Neuronal stem cell (in vitro differentiated cells): ENCODE results near the gene MTG2.

Source experiments
- DNase-seq: peaks from one replicate; pipeline ENCODE4 v3.0.0-alpha.2; 2013; ENCODE audit warnings: low spot score
- H2AFZ ChIP-seq: one replicate; pipeline ENCODE4 v1.6.1; 2013; ENCODE audit warnings: mild to moderate bottlenecking, low read length, inconsistent platforms
- H2AK5ac ChIP-seq: 2 replicates; pipeline ENCODE4 v1.6.1; 2013; ENCODE audit warnings: low read depth, mild to moderate bottlenecking, inconsistent platforms, low read length, moderate library complexity, mixed read lengths
- H2BK120ac ChIP-seq: 2 replicates; pipeline ENCODE4 v1.6.1; 2013; ENCODE audit warnings: low read depth, mild to moderate bottlenecking, inconsistent platforms, low read length, moderate library complexity, mixed read lengths
- H2BK12ac ChIP-seq: one replicate; pipeline ENCODE4 v1.6.1; 2013; ENCODE audit warnings: low read length, inconsistent platforms
- H2BK15ac ChIP-seq: 2 replicates; pipeline ENCODE4 v1.6.1; 2013; ENCODE audit warnings: mild to moderate bottlenecking, low read length, inconsistent platforms, mixed read lengths
- H2BK5ac ChIP-seq: one replicate; pipeline ENCODE4 v1.6.1; 2013; ENCODE audit warnings: inconsistent platforms, mild to moderate bottlenecking, low read length, moderate library complexity
- H3K14ac ChIP-seq: one replicate; pipeline ENCODE4 v1.6.1; 2013; ENCODE audit warnings: low read length, inconsistent platforms
- H3K18ac ChIP-seq: 2 replicates; pipeline ENCODE4 v1.6.1; 2013; ENCODE audit warnings: low read length, inconsistent platforms
- H3K23ac ChIP-seq: 2 replicates; pipeline ENCODE4 v1.6.1; 2013; ENCODE audit warnings: low read depth, mild to moderate bottlenecking, mixed read lengths, low read length, inconsistent platforms; ENCODE audit not compliant: poor library complexity
- H3K27ac ChIP-seq: replicated peaks from 3 replicates; pipeline ENCODE4 v1.5.1; 2013; ENCODE audit warnings: low read length, inconsistent platforms
- H3K27me3 ChIP-seq, 3 experiments: 2 replicates each; pipeline ENCODE4 v1.6.1; 2013; ENCODE audit warnings: low read length in 3 of 3, mild to moderate bottlenecking in 2 of 3, inconsistent platforms in 1 of 3, low read depth in 1 of 3, mixed read lengths in 1 of 3, moderate library complexity in 1 of 3; ENCODE audit not compliant: control insufficient read depth in 3 of 3, insufficient read depth in 3 of 3
- H3K36me3 ChIP-seq, 2 donors: replicated peaks in 1 of 2; 2 replicates each; pipeline ENCODE4 v1.6.1; 2013; ENCODE audit warnings: low read length in 2 of 2; ENCODE audit not compliant: control insufficient read depth in 2 of 2, insufficient read depth in 2 of 2
- H3K4ac ChIP-seq: 2 replicates; pipeline ENCODE4 v1.6.1; 2013; ENCODE audit warnings: inconsistent platforms, mild to moderate bottlenecking, low read length, moderate library complexity
- H3K4me1 ChIP-seq, 2 donors: 1 replicate in 1 of 2; 2 replicates in 1 of 2; pipeline ENCODE4 v1.6.1; 2013; ENCODE audit warnings: low read length in 2 of 2, low read depth in 1 of 2; ENCODE audit not compliant: control insufficient read depth in 2 of 2, insufficient read depth in 1 of 2
- H3K4me2 ChIP-seq: one replicate; pipeline ENCODE4 v1.6.1; 2013; ENCODE audit warnings: mild to moderate bottlenecking, low read length, inconsistent platforms; ENCODE audit not compliant: insufficient read depth, poor library complexity, severe bottlenecking
- H3K4me3 ChIP-seq, 2 donors: 2 replicates each; pipeline ENCODE4 v1.5.1; 2013; ENCODE audit warnings: low read length in 2 of 2, mild to moderate bottlenecking in 2 of 2, inconsistent platforms in 1 of 2, moderate library complexity in 1 of 2
- H3K79me1 ChIP-seq: one replicate; pipeline ENCODE4 v1.6.1; 2013; ENCODE audit warnings: low read depth, mild to moderate bottlenecking, inconsistent platforms, low read length, moderate library complexity
- H3K9ac ChIP-seq: one replicate; pipeline ENCODE4 v1.6.1; 2013; ENCODE audit warnings: mild to moderate bottlenecking, low read depth, low read length, inconsistent platforms; ENCODE audit not compliant: poor library complexity
- H3K9me3 ChIP-seq, 2 donors: replicated peaks in 1 of 2; 2 replicates each; pipeline versions ENCODE3 to v1.6.1; 2013; ENCODE audit warnings: low read length in 2 of 2, mild to moderate bottlenecking in 2 of 2, inconsistent platforms in 1 of 2, low read depth in 1 of 2, mixed read lengths in 1 of 2, moderate library complexity in 1 of 2; ENCODE audit not compliant: control insufficient read depth in 2 of 2, insufficient read depth in 1 of 2
- H4K8ac ChIP-seq: one replicate; pipeline ENCODE4 v1.6.1; 2013; ENCODE audit warnings: low read depth, mild to moderate bottlenecking, inconsistent platforms, low read length, moderate library complexity
- H4K91ac ChIP-seq: one replicate; pipeline ENCODE4 v1.6.1; 2013; ENCODE audit warnings: low read length, low read depth, mild to moderate bottlenecking, inconsistent platforms; ENCODE audit not compliant: poor library complexity
- WGBS, 2 donors: extraction: QIAGEN DNeasy Blood & Tissue Kit; methylation state at CpG; one replicate each; pipeline ENCODE4 v1.1.7; 2013; ENCODE audit warnings: missing lambda C conversion rate in 2 of 2, mixed read lengths in 1 of 2; ENCODE audit not compliant: insufficient read length in 2 of 2, insufficient replicate concordance in 1 of 2; ENCODE audit errors: extremely low coverage in 2 of 2; 5-methylcytosine and 5-hydroxymethylcytosine counted together

MTG2 gene

DNA sequence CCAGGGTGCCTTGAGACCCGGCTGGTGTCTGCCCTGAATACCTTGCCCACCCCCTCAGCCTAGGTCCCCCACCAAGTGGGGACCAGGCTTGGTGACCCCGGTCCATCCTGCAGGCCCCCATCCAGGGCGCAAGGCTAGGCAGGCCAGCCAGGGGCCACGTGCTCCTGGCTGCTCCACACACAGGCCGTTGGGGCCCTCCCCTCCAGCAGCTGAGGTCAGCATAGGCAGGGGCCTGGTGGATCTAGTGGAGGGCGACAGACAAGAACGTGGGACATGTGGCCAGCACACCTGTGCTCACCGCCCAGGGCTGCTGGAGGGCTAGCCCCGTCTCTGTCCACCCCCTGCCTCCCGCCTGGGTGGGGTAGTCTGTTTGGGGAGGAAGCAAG lies 44.8 kb downstream of the MTG2 start:
- WGBS, 2 donors, result no CpG with 5 or more reads among the region's 10 CpGs
- H3K4me1 ChIP-seq, result peaks cover 2 to 5% of the 10 kb centered on the region in 2 donors

DNA sequence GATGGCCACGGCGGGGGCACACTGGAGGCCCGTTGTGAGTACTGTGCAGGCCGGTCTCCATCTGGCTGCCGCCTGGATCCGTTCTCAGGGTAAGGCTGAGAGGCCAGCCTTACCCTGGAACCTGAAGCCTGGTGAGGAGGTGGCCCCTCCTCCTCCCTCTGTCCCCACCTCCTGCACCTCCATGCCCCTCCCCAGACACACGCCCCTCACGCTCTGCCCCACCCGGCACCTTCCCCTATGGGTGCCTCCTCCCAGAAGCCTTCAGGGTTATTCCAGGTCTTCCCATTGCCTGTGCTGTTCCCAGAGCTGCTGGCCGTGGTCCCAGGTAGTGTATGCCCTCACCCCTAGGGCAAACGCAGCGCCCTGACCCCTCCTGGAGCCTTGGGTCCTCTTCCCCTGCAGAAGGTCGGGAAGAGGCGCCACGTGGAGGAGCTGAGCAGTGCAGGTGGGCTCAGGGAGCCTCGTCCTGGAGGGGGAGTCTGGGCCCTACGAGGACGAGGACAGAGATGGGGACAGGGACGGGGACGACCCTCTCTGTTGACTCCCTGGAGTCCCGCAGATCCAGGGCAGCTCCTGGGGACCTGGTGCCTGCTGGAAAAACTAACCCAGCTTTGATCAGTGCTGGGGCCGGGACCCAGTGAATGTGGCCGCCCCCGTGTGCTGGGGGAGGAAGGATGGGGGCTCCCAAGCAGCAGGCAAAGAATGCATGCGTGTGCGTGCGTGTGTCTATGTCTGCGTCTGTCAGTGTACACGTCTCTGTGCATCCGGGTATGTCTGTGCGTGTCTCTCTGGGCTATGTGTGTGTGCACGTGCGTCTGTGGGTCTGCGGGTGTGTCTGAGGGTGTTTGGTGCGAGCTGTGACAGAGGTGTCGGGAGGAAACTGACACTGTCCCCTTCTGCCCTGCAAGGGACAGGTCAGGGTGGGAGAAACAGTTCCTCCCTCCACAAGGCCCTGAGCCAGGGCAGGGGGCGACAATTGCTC lies 45.4 kb downstream of the MTG2 start:
- no peak for DNase-seq
- Histone ChIP-seq H3K36me3 (no peaks in the 10 kb centered on the region), H2BK5ac (peak overlapping the region; percentile 89), H2AK5ac (peak overlapping the region; percentile 94), H3K27ac (no peak overlapping the region), H2BK15ac (peak overlapping the region; percentile 99), H3K9me3 (peaks cover 0 to 7% of the 10 kb centered on the region in 2 donors), H3K4me1 (peaks cover 2 to 5% of the 10 kb centered on the region in 2 donors), H3K27me3 (peaks cover 0 to 47% (median 0%) of the 10 kb centered on the region in 3 experiments), H3K4ac (no peak overlapping the region), H4K8ac (no peak overlapping the region), H3K18ac (peak overlapping the region; percentile 92), H3K4me3 (peak overlapping the region in 1 of 2 donors; percentile 67), H3K23ac (peak overlapping the region; percentile 83), H2BK120ac (no peak overlapping the region), H3K4me2 (no peak overlapping the region), H3K9ac (peak overlapping the region; percentile 40), H4K91ac (no peak overlapping the region), H3K14ac (peak overlapping the region; percentile 92), H2AFZ (no peak overlapping the region), H3K79me1 (no peaks in the 10 kb centered on the region), H2BK12ac (peak overlapping the region; percentile 69)
- no CpG with 5 or more reads among the region's 37 CpGs for WGBS, 2 donors

More for the DNA sequence above, 44.8 kb downstream of the MTG2 start:
- Histone ChIP-seq H2AFZ (no peak overlapping the region), H3K14ac (peak overlapping the region; percentile 92), H3K9me3 (peaks cover 0 to 7% of the 10 kb centered on the region in 2 donors), H3K27ac (no peak overlapping the region), H3K18ac (peak overlapping the region; percentile 56), H3K9ac (peak overlapping the region; percentile 40), H3K23ac (peak overlapping the region; percentile 62), H2BK120ac (no peak overlapping the region), H3K36me3 (no peaks in the 10 kb centered on the region), H3K27me3 (peaks cover 0 to 54% (median 0%) of the 10 kb centered on the region in 3 experiments), H4K91ac (no peak overlapping the region), H2BK12ac (peak overlapping the region; percentile 69), H3K4me3 (peak overlapping the region in 1 of 2 donors; percentile 35), H4K8ac (no peak overlapping the region), H3K79me1 (no peaks in the 10 kb centered on the region), H2AK5ac (peak overlapping the region; percentile 94), H2BK15ac (peak overlapping the region; percentile 99), H3K4me2 (no peak overlapping the region), H3K4ac (peak overlapping the region; percentile 47), H2BK5ac (peak overlapping the region; percentile 89)
- DNase-seq, result no peak

DNA sequence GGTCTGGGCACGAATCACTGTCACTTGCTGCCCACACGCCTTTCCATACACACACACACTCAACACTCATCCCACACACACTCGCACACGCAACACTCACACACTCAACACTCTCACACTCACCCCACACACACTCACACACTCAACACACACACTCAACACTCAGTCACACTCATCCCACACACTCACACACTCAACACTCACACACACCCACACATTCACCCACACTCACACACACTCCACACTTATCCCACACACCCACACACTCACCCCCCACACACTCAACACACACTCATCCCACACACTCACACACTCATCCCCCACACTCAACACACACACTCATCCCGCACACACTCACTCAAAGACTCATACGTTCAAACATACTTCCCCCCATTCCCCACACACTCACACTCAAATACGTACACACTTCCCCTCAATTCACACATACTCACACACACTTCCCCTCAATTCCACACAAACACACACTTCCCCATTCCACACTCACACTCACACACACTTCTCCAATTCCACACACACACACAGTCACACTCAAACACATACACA lies 46.2 kb downstream of the MTG2 start:
- DNase-seq, result no peak
- no peak overlapping the region for H4K91ac ChIP-seq
- no peak overlapping the region for H2BK15ac ChIP-seq
- H3K4me1 ChIP-seq, result peaks cover 2 to 5% of the 10 kb centered on the region in 2 donors
- peak overlapping the region in 1 of 2 donors; percentile 67 for H3K4me3 ChIP-seq
- H3K79me1 ChIP-seq, result no peaks in the 10 kb centered on the region
- peaks cover 0 to 39% (median 0%) of the 10 kb centered on the region in 3 experiments for H3K27me3 ChIP-seq
- no peak overlapping the region for H3K27ac ChIP-seq
- no peak overlapping the region for H3K4me2 ChIP-seq
- H2BK120ac ChIP-seq, result no peak overlapping the region
- no peak overlapping the region for H3K18ac ChIP-seq
- no peak overlapping the region for H3K14ac ChIP-seq
- H3K9me3 ChIP-seq, result peaks cover 0 to 7% of the 10 kb centered on the region in 2 donors
- 100% methylated on average over 5 of the region's 7 CpGs for WGBS, 2 donors
- H3K9ac ChIP-seq, result no peak overlapping the region
- no peak overlapping the region for H2AFZ ChIP-seq
- peak overlapping the region; percentile 2 for H2BK12ac ChIP-seq
- no peak overlapping the region for H2BK5ac ChIP-seq
- H3K4ac ChIP-seq, result no peak overlapping the region
- H2AK5ac ChIP-seq, result no peak overlapping the region
- no peak overlapping the region for H3K23ac ChIP-seq
- H4K8ac ChIP-seq, result no peak overlapping the region
- H3K36me3 ChIP-seq, result no peaks in the 10 kb centered on the region

DNA sequence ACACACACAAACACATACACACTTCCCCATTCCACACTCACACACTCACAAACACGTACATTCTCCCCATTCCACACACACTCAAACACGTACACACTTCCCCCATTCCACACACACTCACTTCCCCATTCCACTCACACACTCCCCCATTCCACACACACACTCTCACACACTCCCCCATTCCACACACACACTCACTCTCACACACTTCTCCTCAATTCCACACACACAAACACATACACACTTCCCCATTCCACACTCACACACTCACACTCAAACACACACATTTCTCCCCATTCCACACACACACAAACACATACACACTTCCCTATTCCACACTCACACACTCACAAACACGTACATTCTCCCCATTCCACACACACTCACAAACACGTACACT lies 46.8 kb downstream of the MTG2 start:
- no peak overlapping the region for H2BK15ac ChIP-seq
- peak overlapping the region; percentile 34 for H4K91ac ChIP-seq
- H3K23ac ChIP-seq, result no peak overlapping the region
- no peak for DNase-seq
- H2BK5ac ChIP-seq, result no peak overlapping the region
- H4K8ac ChIP-seq, result no peak overlapping the region
- WGBS, 2 donors, result 100% methylated on average over 4 of the region's 4 CpGs
- H2BK12ac ChIP-seq, result no peak overlapping the region
- peaks cover 0 to 7% of the 10 kb centered on the region in 2 donors for H3K9me3 ChIP-seq
- no peak overlapping the region for H3K14ac ChIP-seq
- no peak overlapping the region for H2AK5ac ChIP-seq
- H2BK120ac ChIP-seq, result no peak overlapping the region
- no peak overlapping the region for H3K27ac ChIP-seq
- H3K36me3 ChIP-seq, result no peaks in the 10 kb centered on the region
- H3K4ac ChIP-seq, result no peak overlapping the region
- peaks cover 5 to 8% of the 10 kb centered on the region in 2 donors for H3K4me1 ChIP-seq
- no peak overlapping the region for H3K18ac ChIP-seq
- peak overlapping the region in 1 of 2 donors; percentile 56 for H3K4me3 ChIP-seq
- H3K4me2 ChIP-seq, result no peak overlapping the region
- peaks cover 0 to 33% (median 0%) of the 10 kb centered on the region in 3 experiments for H3K27me3 ChIP-seq
- no peaks in the 10 kb centered on the region for H3K79me1 ChIP-seq
- H3K9ac ChIP-seq, result peak overlapping the region; percentile 51
- no peak overlapping the region for H2AFZ ChIP-seq
